GM12878 (cell line): ENCODE data around the gene REM2. TPM values are rescaled to one million over a fixed set of nuclear protein-coding genes. Genes with fewer than 3 reads are reported as not detected.

Source experiments
- ATAC-seq: fragments of 200-7000 bp; cut with Tn5 transposase; 3 replicates; pipeline ENCODE4 v1.9.1; 2020; ENCODE audit warnings: mild to moderate bottlenecking, moderate library complexity
- BruUV-seq: library from RNA; stranded (reverse); fragments of 400-500 nt; replicated peaks from 2 replicates; lab custom pipeline; 2021; lab: Mats Ljungman, UMichigan
- CTCF ChIA-PET: fragments of 300-600 bp; sonication (Branson Sonifier 250); formaldehyde crosslinking; extraction: SDS; loops from one replicate; lab custom pipeline; 2021; ENCODE audit warnings: inconsistent platforms; lab: Yijun Ruan, JAX
- POLR2A ChIA-PET: fragments of 350-600 bp; formaldehyde crosslinking; extraction: SDS; loops from one replicate; lab custom pipeline; 2021; ENCODE audit warnings: inconsistent platforms; lab: Charles Lee
- RAD21 ChIA-PET: fragments of 300-600 bp; sonication (Branson Sonifier 250); formaldehyde crosslinking; loops from one replicate; lab custom pipeline; 2023; ENCODE audit warnings: antibody characterized with exemption; ENCODE audit not compliant: unreplicated experiment; lab: Charles Lee
- SMC1A ChIA-PET: fragments of 300-600 bp; sonication (Branson Sonifier 250); formaldehyde crosslinking; loops from one replicate; lab custom pipeline; 2023; ENCODE audit not compliant: unreplicated experiment, uncharacterized antibody; lab: Charles Lee
- DNase-seq: peaks from one replicate; pipeline ENCODE4 v3.0.0-alpha.2; 2011; ENCODE audit warnings: low read depth, low spot score
- FAIRE-seq: peaks from 3 replicates; lab custom pipeline; 2011; peaks lifted over from hg19 to GRCh38; lab: Jason Lieb, UNC
- H2AFZ ChIP-seq: 2 replicates; pipeline ENCODE4 v1.6.0; 2011; ENCODE audit warnings: low read depth, low read length, control low read depth; ENCODE audit not compliant: control insufficient read depth
- H3K27ac ChIP-seq: 2 replicates; pipeline ENCODE4 v1.5.1; 2011; ENCODE audit warnings: control low read depth; ENCODE audit not compliant: control insufficient read depth, insufficient read depth
- H3K27me3 ChIP-seq, 2 experiments: replicated peaks in 1 of 2; 2 replicates each; pipeline versions ENCODE4 v1.6.0 to v1.6.1; 2011; ENCODE audit warnings: low read length in 1 of 2; ENCODE audit not compliant: control insufficient read depth in 2 of 2, insufficient read depth in 2 of 2
- H3K36me3 ChIP-seq, 2 experiments: 2 replicates each; pipeline ENCODE4 v1.5.1; 2011; ENCODE audit warnings: low read length in 1 of 2; ENCODE audit not compliant: control insufficient read depth in 2 of 2, insufficient read depth in 2 of 2
- H3K4me1 ChIP-seq: 2 replicates; pipeline ENCODE4 v1.6.1; 2011; ENCODE audit warnings: mild to moderate bottlenecking, low read length, moderate library complexity, mixed read lengths; ENCODE audit not compliant: control insufficient read depth, insufficient read depth
- H3K4me2 ChIP-seq: 2 replicates; pipeline ENCODE4 v1.6.0; 2011; ENCODE audit warnings: control low read depth; ENCODE audit not compliant: control insufficient read depth, insufficient read depth
- H3K4me3 ChIP-seq: fragments of 200-600 bp; sonication (generic); 2 replicates; pipeline ENCODE4 v1.5.1; 2016
- H3K79me2 ChIP-seq: 2 replicates; pipeline ENCODE4 v1.6.0; 2011; ENCODE audit warnings: low read length; ENCODE audit not compliant: control insufficient read depth, insufficient read depth
- H3K9ac ChIP-seq: 2 replicates; pipeline ENCODE4 v1.8.0; 2011; ENCODE audit warnings: low read length, control low read depth, mixed read lengths; ENCODE audit not compliant: control insufficient read depth, insufficient read depth
- H3K9me3 ChIP-seq: replicated peaks from 3 replicates; pipeline ENCODE4 v1.5.1; 2011; ENCODE audit warnings: mild to moderate bottlenecking, low read length; ENCODE audit not compliant: control insufficient read depth, insufficient read depth
- H4K20me1 ChIP-seq: 2 replicates; pipeline ENCODE4 v1.6.0; 2011; ENCODE audit not compliant: control insufficient read depth, insufficient read depth
- CBFB ChIP-seq: IDR thresholded peaks from 2 replicates; pipeline ENCODE4 v1.6.1; 2016; ENCODE audit warnings: antibody characterized with exemption, low read depth
- CREM ChIP-seq: IDR thresholded peaks from 2 replicates; pipeline ENCODE4 v1.6.1; 2014; ENCODE audit warnings: antibody characterized with exemption, low read depth
- MTA3 ChIP-seq: IDR thresholded peaks from 2 replicates; pipeline ENCODE4 v1.6.1; 2012; ENCODE audit warnings: low read length, inconsistent platforms, borderline replicate concordance
- NFIC ChIP-seq: IDR thresholded peaks from 2 replicates; pipeline ENCODE4 v1.6.1; 2012; ENCODE audit warnings: low read depth, mild to moderate bottlenecking, inconsistent platforms, low read length, moderate library complexity
- SMC3 ChIP-seq: IDR thresholded peaks from 2 replicates; pipeline ENCODE4 v1.6.1; 2011; ENCODE audit warnings: low read length, improper control_type of control experiment, borderline replicate concordance
- ZNF384 ChIP-seq: IDR thresholded peaks from 2 replicates; pipeline ENCODE4 v1.6.1; 2012; ENCODE audit warnings: low read depth, mild to moderate bottlenecking, low read length, improper control_type of control experiment, borderline replicate concordance
- WGBS: methylation state at CpG from one replicate; pipeline ENCODE4 v1.1.6; 2016; ENCODE audit warnings: low lambda C conversion rate; ENCODE audit not compliant: insufficient replicate concordance, insufficient coverage; ENCODE audit errors: missing lambda C conversion rate; 5-methylcytosine and 5-hydroxymethylcytosine counted together
- in situ Hi-C: fragments of 300-500 bp; cut with MboI; formaldehyde crosslinking; loops from 9 replicates; pipeline ENCODE4 v1.14.3; 2018; ENCODE audit warnings: mixed read lengths
- intact Hi-C: fragments of 100-400 bp; cut with micrococcal nuclease; formaldehyde crosslinking; loops from one replicate; pipeline ENCODE4 v1.14.2; 2022; ENCODE audit not compliant: unreplicated experiment
- polyA plus RNA-seq, 11 experiments: library from polyadenylated mRNA; depleted of rRNA in 4 of 11; unstranded in 6 of 11; stranded (reverse) in 5 of 11; fragments of >200 nt; fragmentation: Nextera tagmentation in 4 of 11; fragmentation: Illumina TruSeq in 1 of 11; extraction: Ambion mirVana in 4 of 11; extraction: Trizol in 1 of 11; gene quantifications; 1 replicate in 1 of 11; 2 replicates in 10 of 11; pipeline versions ENCODE4 v1.2.1 to v1.2.3, GENCODE V29; 2011 to 2016; ENCODE audit warnings: inconsistent platforms in 2 of 11, missing spikeins in 2 of 11, low read depth in 1 of 11
- total RNA-seq, 4 experiments: library from RNA; depleted of rRNA in 3 of 4; stranded (reverse); fragments of >200 nt in 3 of 4; fragmentation: Illumina TruSeq in 1 of 4; extraction: Trizol in 1 of 4; gene quantifications; 2 replicates each; pipeline versions ENCODE4 v1.2.1 to v1.2.3, GENCODE V29; 2013 to 2021

The REM2 gene
- total and polyA plus RNA-seq, 10 of the 15 experiments (the other 5 are each of a cell fraction or from before 2014, with no cell fraction given): 0.27 to 1.5 (median 0.83) TPM

- TF ChIP-seq CREM: no peak
- TF ChIP-seq ZNF384: no peak
- TF ChIP-seq NFIC: no peak
- TF ChIP-seq SMC3: no peak
- TF ChIP-seq MTA3: no peak
- TF ChIP-seq CBFB: no peak
- TF ChIP-seq, all 136 proteins: peak for 0
- Histone ChIP-seq H4K20me1 (no peaks in the 10 kb centered on the region), H3K79me2 (no peaks in the 10 kb centered on the region), H3K9ac (no peak overlapping the region), H3K4me3 (no peak overlapping the region), H3K9me3 (no peaks in the 10 kb centered on the region), H3K36me3 (no peaks in the 10 kb centered on the region), H2AFZ (no peak overlapping the region), H3K27ac (no peak overlapping the region), H3K27me3 (no peaks in the 10 kb centered on the region), H3K4me2 (no peak overlapping the region), H3K4me1 (peaks cover 18% of the 10 kb centered on the region)
- SMC1A ChIA-PET: interaction anchor here (0.9 kb wide), 1 partner anchor 11 kb away, joined by 3 read pairs; no protein-coding TSS in a partner anchor
- ATAC-seq (no peak), FAIRE-seq (no peak), DNase-seq (no peak)
- 70% methylated on average over 21 of the region's 21 CpGs for WGBS
- POLR2A ChIA-PET: interaction anchor here (0.5 to 0.9 kb wide), 2 partner anchors 13 to 19 kb away, joined by 3 read pairs; partner anchors contain the start of gene MRPL52
- CTCF ChIA-PET: interaction anchor here (1.0 kb wide), 1 partner anchor 15 kb away, joined by 3 read pairs; no protein-coding TSS in a partner anchor
- no TSS peak for BruUV-seq
- RAD21 ChIA-PET: no interaction called here
- in situ Hi-C loops: loop anchor here (10.0 kb wide), 1 partner anchor 529 kb away; no protein-coding TSS in a partner anchor
- intact Hi-C loops: no loop called here
These were observed 39.7 kb upstream of the REM2 start for GRCh38 chr14:22843123-22843925.
